ENCODE data around the gene SLC44A1.

SLC44A1 gene

DNA sequence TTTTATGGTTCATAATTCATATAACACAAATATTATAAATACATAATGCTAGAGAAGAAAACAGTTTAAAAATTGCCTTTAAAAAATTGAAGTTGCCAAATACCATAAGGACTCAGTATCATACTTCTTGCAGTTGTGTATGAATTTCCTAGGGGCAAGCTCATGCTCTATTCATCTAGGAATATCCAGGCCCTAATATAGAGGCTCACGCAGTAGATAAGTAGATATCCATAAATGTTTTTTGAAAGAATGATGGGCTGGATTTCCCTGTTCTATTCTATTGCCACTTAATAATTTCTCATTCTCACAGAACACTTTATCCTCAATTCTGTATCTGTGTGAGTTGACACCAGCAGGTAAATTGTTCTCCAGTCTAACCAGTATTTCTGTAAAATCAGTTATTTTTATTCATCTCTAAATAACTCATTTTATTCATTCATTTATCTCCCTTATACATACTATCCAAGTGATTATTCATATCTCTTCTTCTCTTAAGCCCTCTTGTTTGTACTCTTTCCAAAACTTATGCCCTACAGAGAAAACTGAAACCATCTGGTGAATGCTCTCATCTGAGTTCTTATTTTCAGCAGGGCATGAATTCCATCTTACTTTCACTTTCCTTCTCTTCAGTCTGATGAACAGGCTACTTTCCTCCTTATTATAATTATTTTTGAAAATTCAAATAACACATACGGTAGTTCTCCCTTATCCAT lies 97.1 kb downstream of the SLC44A1 start:
- DNase-seq = no peak

DNA sequence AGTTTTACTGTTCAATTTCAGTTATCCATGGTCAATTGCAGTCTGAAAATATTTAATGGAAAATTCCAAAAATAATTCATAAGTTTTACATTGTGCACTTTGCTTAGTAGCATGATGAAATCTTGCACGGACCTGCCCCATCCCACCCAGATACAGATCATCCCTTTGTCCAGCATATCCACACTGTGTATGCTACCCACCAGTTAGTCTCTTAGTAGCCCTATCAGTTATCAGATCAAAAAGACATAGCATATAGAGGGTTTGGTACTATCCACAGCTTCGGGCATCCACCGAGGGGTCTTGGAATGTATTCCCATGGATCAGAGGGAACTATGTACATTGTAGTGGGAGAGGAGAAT lies 97.7 kb downstream of the SLC44A1 start:
- no peak for DNase-seq

GRCh38 chr9:105344283-105344682 lies 99.8 kb downstream of the SLC44A1 start:
- no peak for DNase-seq

DNA sequence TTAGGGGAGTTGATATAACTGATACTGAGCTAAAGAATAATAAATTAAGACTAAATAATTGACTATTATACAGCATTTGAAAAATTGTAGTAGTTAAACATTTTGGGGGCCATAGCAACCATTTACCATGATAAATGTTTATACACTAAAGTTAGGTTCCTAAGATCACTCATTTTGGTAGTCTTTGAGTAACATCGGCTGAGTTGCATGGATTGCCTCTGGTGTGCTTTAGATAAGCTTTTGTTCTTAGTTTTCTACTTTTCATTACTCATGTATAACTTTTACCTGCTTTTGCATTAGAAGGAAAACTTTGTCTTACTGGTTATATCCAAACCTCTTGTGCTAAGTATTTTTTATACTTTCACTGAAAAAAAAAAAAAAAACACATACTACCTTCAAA lies 101.2 kb downstream of the SLC44A1 start:
- no peak for DNase-seq

GRCh38 chr9:105346273-105346672 lies 101.8 kb downstream of the SLC44A1 start:
- DNase-seq = no peak

DNA sequence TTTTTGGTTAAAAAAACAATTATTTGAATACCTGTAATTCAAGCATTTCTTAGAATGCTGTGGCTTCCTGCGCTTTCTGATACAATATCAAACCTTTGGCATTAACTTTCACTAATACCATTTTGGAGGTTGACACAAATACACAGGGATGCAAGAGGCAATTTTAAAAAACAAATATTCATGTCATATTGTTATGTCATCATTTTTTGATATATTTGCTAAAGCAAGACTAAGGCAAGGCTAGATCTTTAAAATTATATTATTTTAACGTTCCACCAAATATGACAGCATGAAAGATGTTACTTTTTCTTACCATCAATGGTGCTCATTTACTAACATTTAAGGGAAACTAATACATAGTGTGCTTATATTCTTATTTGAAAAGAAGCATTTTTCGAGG lies 110.0 kb downstream of the SLC44A1 start:
- DNase-seq = no peak

DNA sequence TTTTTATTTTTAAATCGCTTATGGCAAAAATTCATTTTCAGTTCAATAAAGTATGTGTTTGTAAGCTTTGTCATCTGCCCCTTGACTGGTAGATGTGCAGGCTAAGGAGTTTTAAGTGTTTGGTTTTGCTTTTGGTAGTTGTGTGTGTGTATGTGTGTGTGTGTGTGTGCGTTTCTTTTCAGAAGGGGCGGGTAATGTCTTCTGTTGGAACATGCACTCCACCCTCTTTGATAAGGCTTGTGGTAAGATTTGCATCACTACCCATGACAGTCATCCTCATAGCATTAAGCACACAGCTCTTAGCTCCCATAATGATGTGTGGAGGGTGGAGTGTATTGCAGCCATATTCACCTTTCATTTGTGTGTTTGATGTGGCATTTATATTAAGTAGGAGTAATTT lies 111.3 kb downstream of the SLC44A1 start:
- DNase-seq = no peak

DNA sequence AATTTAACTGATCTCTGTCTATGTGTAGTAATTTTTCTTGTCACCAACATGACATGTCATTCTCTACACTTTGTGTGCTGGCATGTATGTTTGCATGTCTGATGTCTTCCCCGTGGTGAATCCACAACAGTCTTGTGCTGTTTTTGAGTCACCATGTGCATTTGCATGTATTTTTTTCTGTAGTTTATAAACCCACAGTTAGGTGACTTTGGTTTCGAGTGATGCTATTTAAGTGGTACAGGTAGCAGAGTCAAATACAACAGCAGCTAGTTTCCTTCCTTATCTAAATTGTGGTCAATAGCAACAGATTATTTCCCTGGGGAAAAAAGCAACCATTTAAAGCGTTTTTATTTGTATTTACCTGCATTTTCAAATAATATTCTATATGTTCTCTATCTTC lies 113.5 kb downstream of the SLC44A1 start:
- no peak for DNase-seq

DNA sequence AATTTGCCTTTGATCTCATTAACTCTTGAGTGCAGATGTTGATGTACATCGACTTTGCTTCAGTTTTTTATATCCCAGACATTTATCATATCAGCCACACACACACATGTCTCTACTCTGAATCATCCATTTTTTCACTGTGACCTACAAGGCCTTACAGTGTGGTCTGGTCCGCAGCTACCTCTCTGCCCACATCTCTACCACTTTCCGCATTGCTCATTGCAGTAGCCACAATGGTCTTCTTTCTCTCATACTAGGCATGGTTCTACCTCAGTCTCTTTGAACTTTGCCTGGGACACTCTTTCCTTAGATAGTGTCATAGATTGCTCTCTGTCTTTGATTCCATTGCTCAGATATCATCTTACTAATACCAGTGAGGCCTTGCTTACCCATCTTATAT lies 115.4 kb downstream of the SLC44A1 start:
- DNase-seq = no peak

DNA sequence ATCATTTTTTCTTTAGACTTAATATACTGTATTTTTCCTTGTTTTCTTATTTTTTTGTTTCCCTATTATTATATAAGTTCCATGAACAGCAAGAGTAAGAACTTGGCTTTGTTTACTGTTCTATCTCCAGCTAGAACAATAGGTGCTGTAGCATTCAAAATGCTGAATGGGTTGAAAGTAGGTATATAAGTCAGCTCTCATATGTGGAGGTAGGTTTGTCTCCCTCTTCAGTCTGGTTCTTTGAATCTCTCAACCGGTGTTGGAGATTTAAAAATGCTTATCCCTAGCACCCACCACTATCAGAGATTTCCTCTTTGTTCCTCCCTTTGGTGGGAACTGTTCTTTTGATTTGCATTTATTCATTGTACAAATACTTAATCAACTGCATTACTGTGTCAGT lies 115.9 kb downstream of the SLC44A1 start:
- DNase-seq = no peak

GRCh38 chr9:105361873-105362272 lies 117.4 kb downstream of the SLC44A1 start:
- DNase-seq = no peak

- DNase-seq = no peak
Observed at GRCh38 chr9:105362470-105362869, 118.0 kb downstream of the SLC44A1 start.

- DNase-seq = no peak
Observed at GRCh38 chr9:105363837-105364236, 119.4 kb downstream of the SLC44A1 start.

- DNase-seq = no peak
Observed at GRCh38 chr9:105369911-105370310, 125.5 kb downstream of the SLC44A1 start.

DNA sequence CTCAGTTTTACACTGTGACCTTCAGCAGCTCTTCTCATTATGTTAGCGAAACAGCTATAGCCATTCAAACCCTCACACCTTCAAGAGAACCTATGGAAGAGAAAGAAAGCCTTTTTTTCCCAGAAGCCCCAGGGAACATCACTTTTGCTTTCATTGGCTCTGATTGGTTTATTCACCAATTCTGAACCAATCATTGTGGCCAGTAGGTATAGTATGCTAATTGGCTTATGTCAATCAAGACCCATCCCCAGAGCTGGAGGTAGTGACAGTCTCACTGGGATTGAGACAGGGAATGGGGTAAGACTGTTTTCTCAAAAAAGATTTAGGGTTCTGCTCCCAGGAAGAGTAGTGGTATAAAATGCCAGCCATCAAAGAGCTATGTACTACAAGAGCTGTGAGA lies 129.3 kb downstream of the SLC44A1 start:
- DNase-seq = no peak

DNA sequence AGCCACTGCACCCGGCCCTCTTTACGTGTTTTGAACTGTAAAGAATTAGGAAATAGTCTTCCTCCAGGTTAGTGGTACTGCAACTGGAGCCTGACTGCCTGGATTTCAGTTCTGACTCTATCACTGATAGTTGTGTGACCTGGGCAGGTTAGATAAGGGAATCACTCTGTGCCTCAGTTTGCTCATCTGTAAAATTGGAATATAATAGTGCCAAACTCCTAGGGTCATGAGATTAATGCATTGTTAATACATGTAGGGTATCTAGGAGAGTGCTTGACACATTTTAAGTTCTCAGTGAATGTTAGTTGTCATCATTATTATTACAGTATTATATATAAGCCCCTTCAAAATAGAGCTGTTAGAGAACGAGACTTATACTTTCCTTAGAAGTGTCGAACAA lies 130.9 kb downstream of the SLC44A1 start:
- no peak for DNase-seq

DNA sequence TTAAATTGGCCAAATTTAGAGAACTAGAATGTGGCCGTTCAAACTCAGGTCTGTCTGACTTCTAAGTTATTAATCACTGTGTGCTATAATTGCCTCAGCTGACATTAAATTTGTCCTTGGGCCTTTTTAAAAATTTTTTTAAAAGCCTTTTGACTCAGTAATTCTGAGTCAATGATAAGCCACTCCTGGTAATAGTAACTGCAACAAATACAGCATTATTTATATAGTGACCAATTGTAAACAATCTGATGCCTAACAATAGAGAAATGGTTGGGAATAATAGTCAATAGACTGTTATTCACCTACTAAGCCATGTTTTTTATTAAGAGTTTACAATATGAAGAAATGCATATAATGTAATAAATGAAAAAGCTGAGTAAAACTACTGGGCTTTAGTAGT lies 132.4 kb downstream of the SLC44A1 start:
- DNase-seq = no peak

- no peak for DNase-seq
Observed at GRCh38 chr9:105385381-105385985, 141.0 kb downstream of the SLC44A1 start.

DNA sequence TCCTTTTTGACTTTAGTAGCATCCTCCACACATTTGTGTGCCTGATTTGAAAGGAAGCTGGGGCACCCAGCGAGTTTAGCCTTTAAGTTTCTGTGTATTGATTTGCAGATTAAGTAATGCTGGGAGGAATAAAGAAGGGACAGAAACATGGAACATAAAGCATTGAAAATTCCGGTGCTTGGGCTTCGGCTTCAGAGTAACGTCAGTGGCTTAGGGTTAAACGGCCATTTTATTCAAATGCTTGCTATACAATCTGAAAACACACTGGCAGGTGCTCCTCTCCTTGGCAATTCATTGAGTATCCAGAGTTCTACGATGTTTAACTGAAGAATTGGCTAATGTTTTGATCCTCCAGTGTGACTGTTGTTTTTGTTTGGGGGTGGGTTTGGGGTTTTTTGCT lies 145.3 kb downstream of the SLC44A1 start:
- no peak for DNase-seq

- DNase-seq = no peak
Observed at GRCh38 chr9:105390871-105391270, 146.4 kb downstream of the SLC44A1 start.

DNA sequence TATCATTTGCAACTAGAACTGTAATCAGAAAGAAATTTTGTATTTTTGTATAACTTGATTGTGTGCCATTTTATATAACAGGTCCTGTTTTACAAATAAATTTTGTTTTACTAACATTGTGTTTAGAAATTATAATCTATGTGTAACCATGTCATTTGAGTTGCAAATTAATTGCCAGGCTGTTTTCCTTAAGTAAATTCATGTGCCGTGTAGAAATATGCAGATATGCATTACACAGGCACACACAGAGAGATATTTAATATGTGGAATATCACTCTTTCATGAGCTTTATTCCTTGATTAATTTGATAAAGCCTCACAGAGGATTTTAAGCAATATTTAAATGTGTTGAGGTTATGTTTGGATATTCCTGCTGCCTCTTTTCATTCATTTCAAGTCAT lies 146.8 kb downstream of the SLC44A1 start:
- DNase-seq = no peak

DNA sequence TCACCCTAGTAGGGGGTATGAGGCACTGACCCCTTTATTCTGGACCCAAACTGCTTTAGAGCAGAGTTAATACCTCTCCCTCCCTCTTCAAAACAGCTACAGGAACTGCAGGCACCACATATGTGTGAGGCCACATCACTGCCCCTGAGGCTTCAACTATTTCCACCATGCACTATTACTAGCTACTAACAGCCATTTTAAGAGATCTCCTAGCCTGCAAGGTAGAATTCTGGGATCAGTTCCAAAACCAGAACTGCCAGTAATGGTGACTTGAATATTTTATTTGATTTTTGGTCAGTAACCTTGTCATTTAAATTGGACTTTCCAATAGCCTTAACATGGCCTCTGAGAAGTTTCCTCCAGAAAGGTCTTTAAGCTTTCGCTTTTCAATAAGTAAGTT lies 148.1 kb downstream of the SLC44A1 start:
- no peak for DNase-seq

DNA sequence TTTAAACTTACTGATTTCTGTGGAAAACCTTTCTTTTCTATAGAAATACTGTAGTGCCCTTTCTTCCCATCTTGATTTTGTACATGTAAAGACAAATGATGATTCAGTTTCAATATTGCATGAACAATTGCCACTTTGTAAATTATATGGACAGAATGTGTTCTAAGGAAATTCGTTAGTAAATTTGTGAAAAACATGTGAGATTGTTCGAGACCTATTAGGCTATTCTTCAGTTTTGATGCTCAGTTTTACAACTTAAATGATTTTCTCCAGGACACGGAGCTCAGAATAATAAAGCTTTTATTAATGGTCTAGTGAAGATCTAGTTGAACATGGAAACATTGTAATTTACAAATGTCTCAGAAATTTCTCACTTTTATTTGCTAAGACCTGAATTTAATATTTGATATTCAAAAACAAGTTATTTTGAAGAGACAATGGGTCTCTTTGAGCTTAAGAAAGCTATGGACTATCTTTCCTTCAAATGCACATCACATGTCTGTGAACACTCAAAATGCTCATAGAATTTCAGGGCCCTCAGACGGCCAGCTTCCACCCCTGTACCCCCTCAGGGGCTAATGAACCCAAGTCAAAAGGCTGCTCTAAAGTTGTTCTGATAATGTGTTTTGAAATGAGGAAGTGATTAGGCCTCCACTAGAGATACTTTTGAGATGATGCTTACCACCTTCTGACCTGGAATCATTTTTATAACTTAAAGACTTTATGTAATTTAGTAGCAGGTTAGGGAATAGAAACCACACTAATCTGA lies 149.3 kb downstream of the SLC44A1 start:
- no peak for DNase-seq

- DNase-seq = no peak
Observed at GRCh38 chr9:105396441-105396840, 152.0 kb downstream of the SLC44A1 start.

All from NCI-H446 treated with DMSO at 0.1 percent for 48 hours (cell line).